Measurements from ENCODE around the gene ZMIZ1. TPM values are rescaled to one million over a fixed set of nuclear protein-coding genes. Genes with fewer than 3 reads are reported as not detected.

Gene ZMIZ1, protein sequence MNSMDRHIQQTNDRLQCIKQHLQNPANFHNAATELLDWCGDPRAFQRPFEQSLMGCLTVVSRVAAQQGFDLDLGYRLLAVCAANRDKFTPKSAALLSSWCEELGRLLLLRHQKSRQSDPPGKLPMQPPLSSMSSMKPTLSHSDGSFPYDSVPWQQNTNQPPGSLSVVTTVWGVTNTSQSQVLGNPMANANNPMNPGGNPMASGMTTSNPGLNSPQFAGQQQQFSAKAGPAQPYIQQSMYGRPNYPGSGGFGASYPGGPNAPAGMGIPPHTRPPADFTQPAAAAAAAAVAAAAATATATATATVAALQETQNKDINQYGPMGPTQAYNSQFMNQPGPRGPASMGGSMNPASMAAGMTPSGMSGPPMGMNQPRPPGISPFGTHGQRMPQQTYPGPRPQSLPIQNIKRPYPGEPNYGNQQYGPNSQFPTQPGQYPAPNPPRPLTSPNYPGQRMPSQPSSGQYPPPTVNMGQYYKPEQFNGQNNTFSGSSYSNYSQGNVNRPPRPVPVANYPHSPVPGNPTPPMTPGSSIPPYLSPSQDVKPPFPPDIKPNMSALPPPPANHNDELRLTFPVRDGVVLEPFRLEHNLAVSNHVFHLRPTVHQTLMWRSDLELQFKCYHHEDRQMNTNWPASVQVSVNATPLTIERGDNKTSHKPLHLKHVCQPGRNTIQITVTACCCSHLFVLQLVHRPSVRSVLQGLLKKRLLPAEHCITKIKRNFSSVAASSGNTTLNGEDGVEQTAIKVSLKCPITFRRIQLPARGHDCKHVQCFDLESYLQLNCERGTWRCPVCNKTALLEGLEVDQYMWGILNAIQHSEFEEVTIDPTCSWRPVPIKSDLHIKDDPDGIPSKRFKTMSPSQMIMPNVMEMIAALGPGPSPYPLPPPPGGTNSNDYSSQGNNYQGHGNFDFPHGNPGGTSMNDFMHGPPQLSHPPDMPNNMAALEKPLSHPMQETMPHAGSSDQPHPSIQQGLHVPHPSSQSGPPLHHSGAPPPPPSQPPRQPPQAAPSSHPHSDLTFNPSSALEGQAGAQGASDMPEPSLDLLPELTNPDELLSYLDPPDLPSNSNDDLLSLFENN
- total RNA-seq (2013), result 18.5 TPM
- polyA plus RNA-seq (10 to 100 TPM in 1 of 3 donors, 1 to 10 TPM in 2; 3.3 to 64.6 (median 8.9) TPM), polyA minus RNA-seq (61.0 and 76.2 TPM in 2 replicates), total RNA-seq (153 to 1,432 (median 245) reads per million in 11 experiments)

DNA sequence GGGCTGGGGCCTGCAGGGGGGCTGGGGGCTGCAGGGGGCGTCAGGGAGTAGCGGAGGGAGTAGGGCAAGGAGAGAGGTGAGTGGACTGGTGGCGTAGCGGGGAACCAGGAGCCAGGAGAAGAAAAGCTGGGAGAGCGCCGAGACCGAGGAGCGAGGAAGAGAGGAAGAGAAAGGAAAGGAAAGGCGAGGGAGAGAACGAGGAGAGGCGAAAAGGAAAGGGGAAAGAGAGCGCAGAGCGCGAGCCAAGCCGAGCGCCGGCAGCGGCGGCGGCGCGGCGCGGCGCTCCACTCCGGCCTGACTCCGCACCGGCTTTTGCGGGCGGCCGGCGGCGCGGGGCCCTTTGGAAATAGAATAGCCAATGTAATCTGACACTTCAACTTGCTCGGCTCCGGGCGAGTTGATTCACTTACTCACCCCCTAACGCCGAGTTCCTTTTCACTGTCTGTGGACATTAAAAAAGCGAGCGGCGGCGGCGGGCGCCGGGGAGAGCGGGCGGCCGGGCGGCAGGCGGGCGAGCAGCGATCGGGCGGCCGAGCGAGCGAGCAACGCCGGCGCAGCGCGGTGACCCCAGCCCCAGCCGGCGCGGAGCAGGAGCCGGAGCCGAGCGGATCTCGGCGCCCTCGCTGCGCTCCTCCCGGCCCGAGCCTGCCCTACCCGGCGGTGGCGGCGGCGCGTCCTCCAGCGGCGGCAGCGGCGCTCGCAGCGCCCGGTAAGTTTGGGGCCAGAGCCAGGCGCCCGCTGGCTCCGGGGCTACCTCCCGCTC, at the start of gene ZMIZ1:
ZMIZ1 (plus strand) TSS at position 405 of the 763 bp plus-strand sequence. CDS start 132,667 bp downstream, outside the sequence.
- Histone ChIP-seq H3K4me1 (ENCODE audit: control insufficient read depth in 1 of 2, insufficient read depth in 2 of 2, low read length in 2 of 2) (peaks cover 44 to 60% of the 10 kb centered on the region in 2 donors), H3K4me3 (replicated peaks in 1 of 3; ENCODE audit: low read depth in 2 of 3, low read length in 3 of 3) (peak within 1 kb of the TSS; percentile 87 to 99 (median 99)), H3K79me2 (ENCODE audit: insufficient read depth, low read length) (peaks cover 44% of the 10 kb centered on the region), H3K36me3 (replicated peaks in 1 of 2; ENCODE audit: control insufficient read depth in 1 of 2, insufficient read depth in 2 of 2, low read length in 2 of 2) (no peaks in the 10 kb centered on the region), H3K9ac (ENCODE audit: insufficient read depth, low read length, poor library complexity, severe bottlenecking) (peak within 1 kb of the TSS; percentile 97), H2AFZ (ENCODE audit: insufficient read depth, low read depth, low read length, poor library complexity, severe bottlenecking) (peak within 1 kb of the TSS; percentile 80), H3K4me2 (replicated peaks; ENCODE audit: extremely low read depth, low read length, poor library complexity, severe bottlenecking) (peak within 1 kb of the TSS; percentile 96), H3K27me3 (ENCODE audit: control insufficient read depth in 2 of 2, insufficient read depth in 2 of 2, low read length in 2 of 2) (no peaks in the 10 kb centered on the region), H4K20me1 (ENCODE audit: insufficient read depth, low read length) (peaks cover 39% of the 10 kb centered on the region), H3K9me3 (replicated peaks in 1 of 2; ENCODE audit: control insufficient read depth in 1 of 2, insufficient read depth in 1 of 2, low read length in 2 of 2) (no peaks in the 10 kb centered on the region), H3K27ac (ENCODE audit: low read depth in 1 of 2, low read length in 2 of 2) (peak within 1 kb of the TSS; percentile 94 to 96)
- peaks cover 54% of the 10 kb centered on the region for H3K4me1 Mint-ChIP-seq
- intact Hi-C loops (cut with micrococcal nuclease), result loop anchor here in 1 of 2 donors (5.0 to 10.0 kb wide), 4 partner anchors 96 to 491 kb away; no protein-coding TSS in a partner anchor
- TF ChIP-seq, protein P1, sequence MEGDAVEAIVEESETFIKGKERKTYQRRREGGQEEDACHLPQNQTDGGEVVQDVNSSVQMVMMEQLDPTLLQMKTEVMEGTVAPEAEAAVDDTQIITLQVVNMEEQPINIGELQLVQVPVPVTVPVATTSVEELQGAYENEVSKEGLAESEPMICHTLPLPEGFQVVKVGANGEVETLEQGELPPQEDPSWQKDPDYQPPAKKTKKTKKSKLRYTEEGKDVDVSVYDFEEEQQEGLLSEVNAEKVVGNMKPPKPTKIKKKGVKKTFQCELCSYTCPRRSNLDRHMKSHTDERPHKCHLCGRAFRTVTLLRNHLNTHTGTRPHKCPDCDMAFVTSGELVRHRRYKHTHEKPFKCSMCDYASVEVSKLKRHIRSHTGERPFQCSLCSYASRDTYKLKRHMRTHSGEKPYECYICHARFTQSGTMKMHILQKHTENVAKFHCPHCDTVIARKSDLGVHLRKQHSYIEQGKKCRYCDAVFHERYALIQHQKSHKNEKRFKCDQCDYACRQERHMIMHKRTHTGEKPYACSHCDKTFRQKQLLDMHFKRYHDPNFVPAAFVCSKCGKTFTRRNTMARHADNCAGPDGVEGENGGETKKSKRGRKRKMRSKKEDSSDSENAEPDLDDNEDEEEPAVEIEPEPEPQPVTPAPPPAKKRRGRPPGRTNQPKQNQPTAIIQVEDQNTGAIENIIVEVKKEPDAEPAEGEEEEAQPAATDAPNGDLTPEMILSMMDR (IDR thresholded peaks at IDR 0.05), result peak; percentile 9
- no peaks in the 10 kb centered on the region for H3K9me3 Mint-ChIP-seq
- H3K4me3 Mint-ChIP-seq, result peak within 1 kb of the TSS; percentile 98
- DNase-seq, result peak; percentile 85 to 91 (median 88)
- H3K27ac Mint-ChIP-seq, result peak within 1 kb of the TSS; percentile 94 to 99 (median 97)
- WGBS (ENCODE audit: insufficient coverage), result under 1% methylated on average over 82 of the region's 92 CpGs
- H3K36me3 Mint-ChIP-seq, result peaks cover 10 to 14% of the 10 kb centered on the region in 2 donors
- H3K27me3 Mint-ChIP-seq (ENCODE audit: low read depth in 3 of 3), result peaks cover 1 to 7% (median 1%) of the 10 kb centered on the region in 3 donors
